ENCODE data around the gene CYP2A13.
"Not testable (repeated sequence)": the region's sequence is repeated elsewhere in the genome, so short reads cannot be mapped to it uniquely, and the experiment has no call there.

Gene CYP2A13

DNA sequence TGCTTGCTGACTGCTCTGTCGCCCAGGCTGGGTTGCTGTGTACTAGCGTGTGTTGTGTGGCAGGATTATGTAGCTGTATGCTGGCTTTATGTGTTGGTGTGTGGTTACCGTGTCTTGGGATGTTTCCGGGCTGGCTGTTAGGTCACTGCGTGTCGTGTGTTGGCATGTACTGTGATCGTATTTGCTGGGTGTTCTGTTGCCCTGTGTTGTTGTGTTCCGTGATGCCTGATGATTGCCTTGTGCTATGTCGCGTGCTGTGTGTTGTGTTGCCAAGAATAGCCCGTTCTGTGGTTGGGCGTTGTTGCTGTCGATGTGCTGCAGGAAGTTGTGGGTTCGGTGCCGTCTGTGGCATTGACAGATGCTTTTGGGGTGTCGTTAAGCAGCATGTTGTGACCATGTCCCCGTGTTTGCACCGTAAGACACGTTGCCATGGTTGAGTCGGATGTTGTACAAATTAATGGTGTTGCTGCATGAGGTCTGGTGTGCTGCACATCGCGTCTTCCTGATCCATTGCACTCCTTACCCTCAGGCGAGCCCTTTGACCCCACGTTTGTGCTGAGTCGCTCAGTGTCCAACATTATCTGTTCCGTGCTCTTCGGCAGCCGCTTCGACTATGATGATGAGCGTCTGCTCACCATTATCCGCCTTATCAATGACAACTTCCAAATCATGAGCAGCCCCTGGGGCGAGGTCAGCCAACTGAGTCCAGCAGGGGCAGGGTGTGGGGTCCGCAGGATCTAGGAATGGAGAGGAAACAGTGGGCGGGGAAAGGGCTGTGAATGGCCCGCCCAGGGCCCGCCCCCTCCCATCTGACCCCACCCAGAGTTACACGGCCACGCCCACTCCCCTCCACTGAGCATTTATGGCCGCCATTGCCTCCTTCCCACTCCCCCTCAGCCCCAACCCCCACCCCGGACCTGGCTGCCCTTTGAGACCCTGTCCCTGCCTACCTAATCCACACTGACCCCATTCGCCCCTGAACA lies 33.0 kb downstream of the CYP2A13 start:
- DNase-seq (ENCODE audit: low read depth) = not testable (repeated sequence)

- DNase-seq (ENCODE audit: low read depth) = not testable (repeated sequence)
Observed at GRCh38 chr19:41122846-41123245, 34.6 kb downstream of the CYP2A13 start.

DNA sequence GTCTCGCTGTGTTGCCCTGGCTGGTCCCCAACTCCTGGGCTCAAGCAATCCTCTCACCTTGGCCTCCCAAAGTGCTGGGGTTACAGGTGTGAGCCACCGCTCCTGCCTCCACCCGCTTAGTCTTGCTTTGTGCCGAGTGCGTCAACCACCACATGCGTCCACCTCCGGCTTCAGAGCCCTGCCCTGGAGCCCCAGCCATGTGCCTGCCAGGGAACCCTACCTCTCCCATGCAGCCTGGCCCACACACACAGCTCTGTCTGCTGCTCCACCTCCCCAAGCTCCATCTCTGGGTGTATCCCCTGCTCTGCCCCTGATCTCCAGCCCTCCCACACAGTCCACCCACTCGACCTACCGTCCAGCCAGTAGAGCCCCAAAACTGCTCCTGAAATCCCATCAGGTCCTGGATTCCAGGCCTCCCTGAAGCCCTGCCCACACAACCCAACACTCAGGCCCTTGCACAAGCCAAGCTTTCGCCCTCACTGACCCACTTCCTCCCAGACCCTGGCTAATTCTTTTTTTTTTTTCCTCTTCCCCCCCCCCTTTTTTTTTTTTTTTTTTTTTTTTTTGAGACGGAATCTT lies 35.6 kb downstream of the CYP2A13 start:
- DNase-seq (ENCODE audit: low read depth) = no peak

GRCh38 chr19:41126765-41127203 lies 38.5 kb downstream of the CYP2A13 start:
- DNase-seq (ENCODE audit: low read depth) = not testable (repeated sequence)

DNA sequence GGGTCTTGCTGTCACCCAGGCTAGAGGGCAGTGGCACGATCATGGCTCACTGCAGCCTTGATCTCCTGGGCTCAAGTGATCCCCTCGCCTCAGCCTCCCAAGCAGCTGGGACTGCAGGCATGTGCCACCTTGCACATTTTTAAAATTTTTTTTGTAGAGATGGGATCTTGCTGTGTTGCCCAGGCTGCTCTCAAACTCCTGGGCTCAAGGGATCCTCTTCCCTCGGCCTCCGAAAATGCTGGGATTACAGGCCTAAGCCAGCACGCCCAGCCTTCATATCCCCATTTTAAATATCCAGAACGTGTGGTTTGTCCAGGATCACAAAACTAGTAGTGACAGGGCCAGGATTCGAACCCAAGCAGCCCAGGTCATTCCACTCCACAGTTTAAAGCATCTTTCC lies 39.1 kb downstream of the CYP2A13 start:
- DNase-seq (ENCODE audit: low read depth) = not testable (repeated sequence)

GRCh38 chr19:41127801-41128300 lies 39.6 kb downstream of the CYP2A13 start:
- peak; percentile 66 for DNase-seq (ENCODE audit: low read depth)

- no peak for DNase-seq (ENCODE audit: low read depth)
Observed at GRCh38 chr19:41128692-41129091, 40.4 kb downstream of the CYP2A13 start.

DNA sequence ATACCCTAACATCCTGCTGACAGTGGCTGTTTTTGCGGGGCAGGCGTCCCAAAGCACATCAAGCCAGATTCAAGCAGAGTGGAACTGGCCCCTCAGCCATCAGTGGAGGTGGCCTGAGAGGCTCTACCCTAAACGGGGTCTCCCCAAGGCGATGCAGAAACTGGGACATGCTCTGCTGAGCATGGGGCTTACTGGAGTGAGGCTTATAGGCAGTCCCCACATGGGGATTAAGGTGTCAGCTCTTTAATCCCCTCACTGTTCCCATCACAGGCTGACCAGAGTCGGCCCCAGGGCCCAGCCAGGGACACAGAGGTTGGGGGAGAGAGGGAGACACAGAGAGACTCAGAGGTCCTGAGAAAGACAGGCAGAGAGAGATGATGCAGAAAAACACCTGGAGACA lies 42.9 kb downstream of the CYP2A13 start:
- no peak for DNase-seq (ENCODE audit: low read depth)

- no peak for DNase-seq (ENCODE audit: low read depth)
Observed at GRCh38 chr19:41133260-41133659, 45.0 kb downstream of the CYP2A13 start.

DNA sequence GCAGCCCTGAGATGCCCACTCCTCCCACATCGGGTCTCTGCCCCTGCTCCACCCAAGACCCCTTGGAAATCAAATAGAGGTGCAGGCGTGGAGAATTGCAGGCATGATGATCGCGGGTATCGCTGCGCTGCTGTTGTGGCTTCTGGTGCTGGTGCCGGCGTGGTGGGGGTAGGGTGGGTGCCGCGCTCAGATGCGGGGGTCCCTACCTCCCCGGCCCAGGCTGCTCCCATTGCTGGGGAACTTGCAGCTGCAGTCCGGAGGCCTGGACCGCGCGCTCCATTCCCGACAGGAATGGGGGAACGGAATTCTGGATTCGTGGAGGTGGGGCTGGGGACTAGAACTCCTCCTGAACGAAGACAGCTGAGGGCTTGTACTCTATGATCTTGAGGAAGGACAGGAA lies 46.4 kb downstream of the CYP2A13 start:
- DNase-seq (ENCODE audit: low read depth) = no peak

DNA sequence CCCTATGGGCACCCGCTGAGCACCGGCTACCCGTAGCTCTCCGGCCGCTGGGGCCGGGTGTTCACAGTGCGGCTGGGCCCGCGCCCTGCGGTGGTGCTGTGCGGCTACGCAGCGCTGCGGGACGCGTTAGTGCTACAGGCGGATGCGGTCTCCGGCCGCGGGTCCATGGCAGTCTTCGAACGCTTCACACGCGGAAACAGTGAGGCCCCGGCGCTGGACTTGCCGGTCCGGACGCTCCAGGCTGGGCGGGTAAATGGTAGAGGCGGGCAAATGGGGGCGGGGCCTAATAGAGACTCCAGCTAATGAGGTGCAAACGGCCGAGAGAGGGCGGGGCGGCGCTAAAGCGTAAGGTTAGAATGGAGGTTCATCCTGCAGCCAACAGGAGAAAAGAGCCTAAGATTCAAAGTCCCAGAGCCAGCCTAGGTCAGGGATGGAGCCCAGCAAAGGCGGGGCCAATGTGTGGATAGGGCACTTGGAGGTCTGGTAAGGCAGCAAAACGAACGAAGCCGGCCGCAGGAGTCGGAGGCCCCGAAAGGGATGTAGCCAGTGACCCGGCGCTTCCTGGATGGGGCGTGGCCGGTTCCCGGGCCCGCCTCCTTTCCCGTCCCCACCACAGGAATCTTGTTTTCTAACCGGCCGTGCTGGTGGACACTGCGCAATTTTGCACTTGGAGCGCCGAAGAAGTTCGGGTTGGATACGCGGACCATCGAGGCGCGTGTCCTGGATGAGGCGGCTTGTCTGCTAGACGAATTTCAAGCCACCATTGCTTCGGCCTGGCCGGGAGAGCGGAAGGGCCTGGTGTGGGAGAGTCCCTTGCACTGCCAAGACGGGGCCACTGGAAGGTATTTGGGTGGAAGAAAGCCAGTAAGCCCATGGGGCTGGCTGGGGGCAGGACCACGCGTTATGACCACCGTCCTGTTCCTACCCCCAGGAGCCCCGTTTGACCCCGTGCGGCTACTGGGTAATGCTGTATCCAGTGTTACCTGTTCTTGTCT lies 47.4 kb downstream of the CYP2A13 start:
- not testable (repeated sequence) for DNase-seq (ENCODE audit: low read depth)

- no peak for DNase-seq (ENCODE audit: low read depth)
Observed at GRCh38 chr19:41136636-41137455, 48.6 kb downstream of the CYP2A13 start.

- peak; percentile 82 for DNase-seq (ENCODE audit: low read depth)
Observed at GRCh38 chr19:41144403-41144802, 56.2 kb downstream of the CYP2A13 start.

All from stimulated activated CD4-positive, alpha-beta T cell treated with anti-CD3 and anti-CD28 coated beads, Interleukin-2, amount 100 ng/mL, for 4 hours (primary cell).